Epidermal melanocyte (primary cell): ENCODE data around the gene PARP16.
"Not testable (repeated sequence)": the region's sequence is repeated elsewhere in the genome, so short reads cannot be mapped to it uniquely, and the experiment has no call there.

Experiments
- DNase-seq: peaks from one replicate; pipeline ENCODE4 v3.0.0; 2011; ENCODE audit warnings: low spot score; ENCODE audit not compliant: insufficient read length

The PARP16 gene

DNA sequence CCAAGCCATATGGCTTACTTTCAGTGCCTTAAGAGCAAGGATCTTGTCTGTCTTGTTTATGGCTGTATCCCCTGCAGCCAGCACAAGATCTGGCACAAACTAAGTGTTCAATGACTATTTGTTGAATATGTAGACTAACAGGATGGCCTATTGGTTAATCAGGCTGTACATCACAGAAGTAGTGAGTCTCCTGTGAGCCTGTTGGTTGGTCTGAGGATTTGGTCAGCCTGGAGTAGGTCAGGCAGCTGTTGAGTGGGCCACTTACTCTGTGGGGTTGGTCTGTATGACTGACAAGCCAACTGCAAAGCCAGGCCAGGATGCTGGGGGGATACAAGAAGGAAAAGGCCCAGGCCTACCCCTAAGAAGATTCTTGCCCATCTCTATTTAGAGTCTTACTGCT lies 42.0 kb downstream of the PARP16 start:
- DNase-seq = no peak

DNA sequence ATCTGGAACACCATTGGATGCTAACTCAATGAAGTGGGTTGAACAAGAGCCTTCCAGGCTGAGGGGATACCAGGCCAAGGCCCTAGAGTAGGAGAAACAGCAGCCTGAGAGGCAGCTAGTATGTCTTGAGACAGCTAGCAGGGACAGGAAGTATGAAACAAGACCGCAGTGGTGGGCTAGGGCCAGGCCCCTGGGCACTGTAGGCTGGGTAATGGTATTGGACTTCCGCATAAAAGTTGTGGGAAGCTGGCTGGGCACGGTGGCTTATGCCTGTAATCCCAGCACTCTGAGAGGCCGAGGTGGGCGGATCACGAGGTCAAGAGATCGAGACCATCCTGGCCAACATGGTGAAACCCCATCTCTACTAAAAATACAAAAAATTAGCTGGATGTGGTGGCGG lies 50.2 kb downstream of the PARP16 start:
- DNase-seq = not testable (repeated sequence)

DNA sequence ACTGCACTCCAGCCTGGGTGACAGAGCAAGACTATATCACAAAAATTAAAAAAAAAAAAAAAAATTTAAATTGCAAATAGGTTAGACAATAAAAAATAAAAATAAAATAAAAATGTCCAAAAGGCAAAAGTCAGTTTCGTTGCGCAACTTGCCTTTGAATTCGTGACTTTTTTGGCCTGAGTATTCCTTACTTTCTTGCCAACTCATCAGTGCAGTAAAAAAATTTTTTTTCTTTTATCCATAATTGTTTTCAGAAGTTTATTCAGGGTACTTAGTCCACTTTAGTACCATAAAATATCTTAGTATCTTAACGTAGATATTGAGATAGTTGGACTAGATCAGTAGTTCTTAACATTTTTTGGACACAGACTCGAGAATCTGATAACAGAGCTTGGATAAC lies 53.0 kb downstream of the PARP16 start:
- DNase-seq = no peak

DNA sequence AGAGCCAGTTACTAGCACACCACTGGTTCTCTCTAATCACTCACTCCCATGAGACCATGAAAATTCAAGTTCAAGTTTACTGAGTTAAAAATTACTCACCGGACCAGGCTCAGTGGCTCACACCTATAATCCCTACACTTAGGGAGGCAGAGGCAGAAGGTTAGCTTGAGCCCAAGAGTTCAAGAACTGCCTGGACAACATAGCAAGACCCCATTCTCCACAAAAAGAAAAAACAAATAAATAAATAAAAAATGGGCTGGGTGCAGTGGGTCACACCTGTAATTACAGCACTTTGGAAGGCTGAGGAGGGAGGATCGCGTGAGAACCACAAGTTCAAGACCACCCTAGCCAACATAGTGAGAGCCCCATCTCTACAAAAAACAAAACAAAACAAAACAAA lies 54.2 kb downstream of the PARP16 start:
- DNase-seq = no peak

DNA sequence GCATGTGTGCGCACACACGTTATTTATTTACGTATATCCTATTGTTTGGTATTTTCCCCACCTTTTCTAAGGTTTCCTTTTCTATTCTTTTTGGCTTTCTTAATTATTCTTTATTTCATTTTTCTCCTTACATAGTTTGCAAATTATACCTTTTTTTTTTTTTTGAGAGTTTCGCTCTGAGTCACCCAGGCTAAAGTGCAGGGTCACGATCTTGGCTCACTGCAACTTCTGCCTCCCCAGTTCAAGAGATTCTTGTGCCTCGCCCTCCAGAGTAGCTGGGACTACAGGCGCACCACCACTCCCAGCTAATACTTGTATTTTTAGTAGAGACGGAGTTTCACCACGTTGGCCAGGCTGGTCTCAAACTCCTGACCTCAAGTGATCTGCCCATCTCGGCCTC lies 55.4 kb downstream of the PARP16 start:
- DNase-seq = no peak

DNA sequence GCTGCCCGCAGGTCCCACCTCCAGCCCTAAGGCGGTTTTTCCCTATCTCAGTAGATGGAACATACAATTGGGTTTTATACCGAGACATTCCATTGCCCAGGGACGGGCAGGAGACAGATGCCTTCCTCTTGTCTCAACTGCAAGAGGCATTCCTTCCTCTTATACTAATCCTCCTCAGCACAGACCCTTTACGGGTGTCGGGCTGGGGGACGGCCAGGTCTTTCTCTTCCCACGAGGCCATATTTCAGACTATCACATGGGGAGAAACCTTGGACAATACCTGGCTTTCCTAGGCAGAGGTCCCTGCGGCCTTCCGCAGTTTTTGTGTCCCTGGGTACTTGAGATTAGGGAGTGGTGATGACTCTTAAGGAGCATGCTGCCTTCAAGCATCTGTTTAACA lies 59.8 kb downstream of the PARP16 start:
- DNase-seq = not testable (repeated sequence)

DNA sequence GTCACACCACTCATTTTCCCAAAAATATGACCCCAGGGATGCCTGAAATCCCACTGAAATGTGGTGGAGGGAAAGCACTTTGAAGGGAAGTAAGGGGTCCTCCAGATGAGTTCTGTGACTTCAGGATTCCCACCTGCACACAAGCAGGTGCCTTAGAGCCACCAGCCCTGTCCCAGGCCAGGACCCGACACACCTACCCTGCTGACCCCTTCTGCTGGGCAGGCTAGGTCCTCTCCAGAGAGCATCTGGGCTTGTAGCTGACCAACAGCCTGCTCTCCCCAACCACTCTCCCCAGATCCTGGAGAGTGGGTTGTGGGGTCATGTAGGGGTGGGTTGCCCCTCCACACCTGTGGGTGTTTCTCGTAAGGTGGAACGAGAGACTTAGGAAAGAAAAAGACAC lies 60.5 kb downstream of the PARP16 start:
- DNase-seq = no peak

DNA sequence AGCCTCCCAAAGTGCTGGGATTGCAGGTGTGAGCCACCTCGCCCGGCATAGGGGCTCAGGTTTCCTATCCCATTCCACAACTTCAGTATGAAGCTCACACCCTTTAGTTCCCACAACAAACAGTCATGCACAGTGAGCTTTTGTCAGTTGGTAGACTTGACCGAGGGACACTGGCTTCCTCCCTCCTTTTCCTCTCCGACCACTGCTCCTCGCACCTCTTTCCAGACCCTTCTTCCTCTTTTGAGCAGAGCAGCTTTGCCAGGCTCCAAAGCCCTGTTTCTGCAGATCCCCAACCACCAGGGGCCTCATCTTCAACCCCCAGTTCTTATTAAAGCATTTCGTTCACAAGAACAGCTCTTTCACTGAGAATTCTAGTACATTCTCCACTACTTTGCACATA lies 62.7 kb downstream of the PARP16 start:
- no peak for DNase-seq

DNA sequence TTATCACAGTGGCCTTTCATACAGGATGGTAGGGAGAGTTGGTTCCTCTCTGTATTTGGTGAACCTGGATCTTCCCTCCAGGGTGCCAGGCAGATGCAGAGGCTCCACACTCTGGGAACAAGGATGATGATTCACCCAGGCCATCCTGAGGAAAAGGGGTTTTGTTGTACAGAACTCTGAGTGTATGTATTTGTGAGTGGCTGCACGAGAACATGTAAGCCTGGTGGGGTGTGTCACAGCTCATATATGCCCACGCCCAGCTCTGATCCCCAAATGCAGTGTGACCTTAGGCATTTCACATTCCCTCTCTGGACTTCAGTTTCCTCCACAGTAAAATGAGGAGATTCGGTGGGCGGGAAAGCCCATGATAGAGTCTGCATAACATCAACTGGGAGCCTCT lies 63.8 kb downstream of the PARP16 start:
- no peak for DNase-seq

DNA sequence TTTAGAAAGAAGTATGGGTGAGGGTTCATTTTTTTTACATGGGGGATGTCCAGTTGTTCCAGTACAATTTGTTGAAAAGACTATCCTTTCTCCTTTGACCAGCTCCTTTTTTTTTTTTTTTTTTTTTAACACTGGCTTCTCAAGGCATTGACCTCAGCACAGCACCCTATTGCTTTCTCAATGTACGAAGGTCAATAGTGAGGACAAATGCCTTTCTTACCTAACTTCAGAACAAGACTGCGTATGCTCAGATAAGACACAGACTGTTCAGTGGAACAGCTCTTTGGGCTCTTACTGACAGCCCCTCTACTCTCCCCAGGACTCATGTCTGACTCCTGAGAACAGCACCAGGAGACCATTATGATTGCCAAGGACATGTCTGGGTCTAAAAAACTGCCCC lies 65.0 kb downstream of the PARP16 start:
- no peak for DNase-seq

DNA sequence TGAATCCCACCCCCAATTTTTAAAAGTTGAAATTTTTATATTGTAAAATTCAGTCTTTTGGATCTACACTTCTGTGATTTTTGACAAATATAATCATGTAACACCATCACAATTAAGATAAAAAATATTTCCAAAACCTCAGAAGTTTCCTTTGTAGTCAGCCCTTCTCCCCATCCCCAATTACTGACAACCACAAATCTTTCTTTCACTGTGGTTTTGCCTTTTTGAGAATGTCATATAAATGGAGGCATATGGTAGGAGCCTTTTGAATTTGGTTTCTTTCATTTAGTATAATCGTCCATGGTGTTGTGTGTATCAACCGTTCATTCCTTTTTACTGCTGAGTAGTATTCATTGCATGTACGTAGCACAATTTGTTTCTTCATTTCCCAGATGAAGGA lies 67.5 kb downstream of the PARP16 start:
- DNase-seq = no peak

DNA sequence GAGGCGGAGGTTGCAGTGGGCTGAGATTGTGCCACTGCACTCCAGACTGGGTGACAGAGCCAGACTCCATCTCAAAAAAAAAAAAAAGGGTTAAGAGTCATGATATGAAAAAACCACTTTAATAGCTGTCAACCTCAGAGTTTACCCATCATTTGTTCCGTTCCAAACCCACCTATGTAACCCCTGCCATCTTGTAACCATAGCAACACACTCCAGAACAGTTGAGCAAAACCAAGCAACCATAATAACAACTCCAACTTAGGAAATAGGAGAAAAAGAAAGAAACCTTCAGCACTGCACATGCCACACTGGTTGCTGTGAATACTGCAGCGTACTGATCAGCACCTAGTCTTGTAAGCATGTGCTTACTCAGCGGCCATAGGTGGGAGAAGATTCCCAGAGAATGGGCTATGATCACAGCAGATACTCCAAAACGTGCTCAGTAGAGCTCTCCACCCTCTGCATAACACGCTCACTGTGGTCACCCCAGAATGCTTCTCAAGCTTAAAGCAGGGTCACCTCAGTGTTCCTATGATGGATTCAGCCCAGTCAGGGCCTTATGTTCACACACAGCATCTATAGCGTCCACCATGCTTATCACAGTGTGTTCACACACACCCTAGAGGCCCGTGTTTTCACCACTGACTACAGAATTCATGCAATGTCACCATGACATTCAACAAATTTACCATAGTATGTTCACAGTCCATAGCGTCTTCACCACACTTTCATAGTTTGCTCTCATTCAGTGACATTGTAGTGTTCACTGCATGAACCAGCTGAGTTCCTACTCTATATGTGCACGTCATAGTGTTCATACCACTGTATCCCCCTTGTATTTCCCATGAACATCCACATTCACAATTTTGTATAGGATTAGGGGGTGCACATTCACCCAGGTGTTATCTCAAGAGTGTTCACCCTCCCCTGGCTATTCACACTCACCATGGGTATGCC lies 68.9 kb downstream of the PARP16 start:
- DNase-seq = no peak

DNA sequence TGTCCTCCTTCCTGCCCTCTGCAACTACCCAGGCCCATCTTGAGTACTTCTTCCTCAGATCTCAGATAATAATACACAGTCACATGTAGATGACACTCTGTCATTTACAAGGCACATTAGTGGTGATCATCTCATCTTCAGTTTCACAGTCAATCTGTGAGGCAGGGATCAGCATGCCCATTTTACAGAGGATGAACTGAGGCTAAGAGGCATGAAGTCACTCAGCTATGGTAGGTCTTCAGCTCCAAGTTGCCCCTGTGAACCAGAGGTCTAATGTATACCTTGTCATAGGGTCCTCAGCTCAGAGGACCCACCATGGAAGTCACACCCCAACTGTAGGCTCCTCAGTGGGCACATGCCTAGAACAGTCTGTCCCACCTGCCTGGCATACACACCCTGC lies 71.2 kb downstream of the PARP16 start:
- DNase-seq = no peak

DNA sequence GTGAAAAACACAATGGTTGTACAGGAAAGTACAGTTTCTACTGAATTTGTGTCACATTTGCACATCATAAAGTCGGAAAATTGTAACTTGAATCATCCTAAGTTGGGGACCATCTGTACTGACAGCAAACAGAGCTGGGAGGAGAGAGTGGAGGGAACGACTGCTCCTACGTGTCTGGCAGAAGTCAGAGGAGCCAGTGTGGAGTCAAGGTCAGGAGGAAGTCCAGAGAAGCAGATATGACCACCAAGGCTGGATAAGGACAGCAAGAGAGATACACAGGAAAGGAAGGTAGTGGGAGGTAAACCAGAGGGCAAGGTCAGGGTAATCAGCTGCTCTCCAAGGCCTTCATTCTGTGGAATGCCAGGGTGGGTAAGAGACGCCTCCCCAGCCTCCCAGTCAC lies 72.7 kb downstream of the PARP16 start:
- no peak for DNase-seq

DNA sequence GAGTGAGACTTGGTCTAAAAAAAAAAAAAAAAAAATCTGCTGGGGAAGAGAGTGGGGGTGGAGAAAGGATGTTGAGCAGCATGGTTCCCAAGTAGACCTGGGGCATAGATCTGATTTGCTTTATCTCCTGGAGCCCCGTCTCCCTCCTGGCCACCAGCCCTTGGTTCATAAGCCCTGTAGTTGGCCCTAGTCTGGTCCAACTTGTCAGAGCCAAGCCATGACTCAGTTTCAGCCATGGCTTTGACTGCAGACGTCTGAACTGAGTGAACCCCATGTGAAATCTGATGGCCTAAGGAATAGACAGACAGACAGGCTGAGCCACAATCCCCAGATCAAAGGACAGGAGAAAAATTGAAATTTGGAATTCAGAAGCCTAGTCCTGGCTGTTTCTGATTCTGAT lies 73.4 kb downstream of the PARP16 start:
- no peak for DNase-seq

DNA sequence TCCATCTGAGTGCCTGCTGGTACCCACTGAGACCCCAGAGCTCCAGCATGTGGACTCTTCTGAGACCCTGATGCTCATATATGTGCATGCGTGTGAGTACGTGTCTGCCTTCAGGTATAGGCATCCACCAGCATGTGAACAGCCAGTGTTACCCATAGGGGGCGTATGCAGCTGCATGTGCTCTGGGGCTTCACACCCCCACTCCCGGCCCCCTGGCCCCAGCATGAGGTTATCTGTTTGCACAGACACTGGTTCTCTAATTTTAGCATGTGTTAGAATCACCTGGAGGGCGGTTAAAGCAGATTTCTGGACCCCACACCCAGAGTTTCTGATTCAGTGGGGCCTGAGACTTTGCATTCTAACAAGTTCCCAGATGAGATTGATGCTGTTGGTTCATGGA lies 74.6 kb downstream of the PARP16 start:
- DNase-seq = no peak

DNA sequence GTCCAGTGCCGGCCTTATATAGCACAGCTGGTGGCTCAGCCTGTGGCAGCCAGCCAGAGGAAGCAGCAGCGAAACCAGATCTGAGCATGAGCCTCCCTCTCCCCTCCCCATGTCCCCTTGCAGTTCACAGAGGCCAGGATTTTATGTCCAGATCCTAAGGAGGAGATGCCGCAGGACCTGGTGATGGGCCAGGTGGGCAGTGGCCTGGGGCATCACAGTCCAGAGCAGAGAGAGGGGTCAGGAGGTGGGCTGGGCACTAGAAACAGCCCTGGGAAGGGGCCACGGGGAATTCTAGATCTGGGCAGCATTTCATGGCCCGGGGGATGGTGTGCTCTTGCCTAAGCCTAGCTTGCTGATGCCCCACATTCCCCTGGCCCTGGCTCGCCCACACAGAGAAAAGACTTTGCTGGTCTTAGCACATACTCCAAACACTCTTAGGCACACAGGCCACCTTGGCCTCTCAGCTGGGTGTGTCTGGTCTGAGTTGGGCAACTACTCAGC lies 75.2 kb downstream of the PARP16 start:
- DNase-seq = no peak

DNA sequence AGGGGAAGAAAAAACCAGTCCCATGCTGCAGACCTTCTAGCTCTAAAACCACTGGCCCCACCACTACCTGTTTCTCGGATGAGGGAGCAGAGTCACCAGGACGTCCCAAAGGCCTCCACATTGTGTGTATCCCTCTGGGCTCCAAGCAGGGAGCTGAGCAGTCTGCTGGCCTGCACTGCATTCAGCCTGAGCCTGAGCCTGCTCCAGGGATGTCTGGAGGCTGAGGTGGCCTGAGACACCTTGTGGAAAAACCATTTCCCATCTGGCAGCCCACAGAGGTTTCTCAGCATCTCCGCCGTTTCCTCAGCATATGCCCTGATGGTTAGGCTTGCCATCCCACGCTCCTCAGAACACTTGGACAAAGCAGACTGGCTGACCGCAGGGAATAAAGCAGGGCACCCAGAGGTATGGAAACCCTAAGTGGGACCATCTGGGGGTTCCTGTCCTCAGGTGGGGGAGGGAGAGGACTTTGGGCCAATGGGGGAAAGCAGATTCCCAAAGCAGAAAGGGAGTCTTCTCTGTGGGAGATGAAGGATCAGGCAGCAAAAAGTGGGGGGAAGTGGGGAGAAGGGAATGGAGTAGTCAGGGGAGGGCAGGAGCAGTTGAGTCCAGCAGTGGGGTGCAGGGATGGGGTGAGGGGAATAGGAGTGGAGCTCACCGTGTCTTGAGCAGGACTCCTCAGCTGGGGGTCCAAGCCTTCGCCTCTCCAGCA lies 75.8 kb downstream of the PARP16 start, which contains the start of gene CILP:
CILP (minus strand) TSS at position 704 of the 712 bp plus-strand sequence. CDS start 1,718 bp downstream, outside the sequence.
- no peak for DNase-seq

DNA sequence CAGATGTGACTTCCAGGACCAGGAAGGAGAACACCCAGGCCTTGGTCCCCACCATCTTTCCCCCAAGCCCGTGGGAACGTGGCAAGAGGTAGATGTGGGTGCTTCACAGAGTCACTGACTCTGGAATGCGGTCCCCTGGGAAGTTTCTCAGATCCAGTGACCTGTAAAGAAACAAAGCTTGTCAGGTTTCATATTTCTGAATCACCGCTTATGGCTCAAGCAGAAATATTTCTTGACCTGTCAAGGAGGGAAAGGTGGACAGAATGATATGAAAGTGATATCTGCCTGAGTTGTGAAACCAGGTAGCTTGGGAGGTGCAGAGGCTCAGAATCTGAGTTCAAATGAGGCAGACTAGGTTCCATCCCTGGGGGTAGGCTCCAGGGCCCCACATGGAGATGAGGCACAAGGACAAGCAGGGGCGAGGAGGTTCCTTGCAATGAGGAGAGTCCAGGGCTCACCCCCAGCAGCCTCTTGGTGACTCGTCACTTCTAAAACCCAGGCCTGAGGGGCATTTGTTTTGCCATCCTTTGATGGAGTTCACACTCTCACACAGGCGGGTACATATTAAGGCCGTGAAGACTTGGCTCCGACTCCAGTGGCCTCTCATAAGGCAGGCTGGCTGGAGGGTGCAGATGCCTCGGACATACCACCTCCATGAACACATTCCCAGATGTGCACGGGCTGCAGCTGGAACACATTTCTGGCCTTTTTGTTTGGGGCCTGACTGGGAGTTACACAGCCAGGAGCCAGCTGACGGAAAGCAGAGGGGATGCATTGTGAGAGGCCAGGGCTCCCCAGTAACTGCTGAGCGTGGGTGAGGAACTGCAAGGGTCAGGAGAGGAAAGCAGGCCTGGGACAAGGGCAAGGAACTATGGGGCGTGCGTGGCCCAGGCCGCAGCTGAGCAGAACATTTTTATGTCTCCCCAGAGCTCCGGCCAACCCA lies 76.7 kb downstream of the PARP16 start:
- no peak for DNase-seq

DNA sequence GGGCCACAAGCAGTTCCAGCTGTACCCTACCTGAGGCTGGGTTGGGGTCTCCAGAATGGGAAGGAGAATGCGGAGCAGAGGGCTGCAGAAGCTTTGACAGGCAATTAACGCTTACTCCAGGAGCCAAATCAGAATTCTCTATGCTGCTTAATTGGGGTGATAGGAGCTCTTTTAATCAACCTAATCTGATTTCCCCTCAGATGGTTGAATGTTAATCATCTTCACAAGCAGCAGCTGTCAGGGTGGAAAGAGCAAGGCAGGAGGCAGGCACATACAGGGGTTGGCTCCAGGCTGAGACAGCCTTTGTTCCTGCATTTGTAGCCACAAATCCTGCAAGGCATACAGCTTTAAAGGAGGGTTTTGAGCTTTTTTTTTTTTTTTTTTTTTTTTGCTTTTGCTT lies 78.0 kb downstream of the PARP16 start:
- DNase-seq = no peak
